Esophagus squamous epithelium (tissue), 4 donors: ENCODE measurements around the gene GINS1.

ENCODE experiments used
- CTCF ChIP-seq, 6 experiments: fragments of 450-650 bp in 4 of 6; fragments of 200-600 bp in 2 of 6; sonication (generic) in 2 of 6; IDR thresholded peaks; one replicate each; pipeline ENCODE4 v1.5.1; 2016 to 2019; ENCODE audit warnings: antibody characterized with exemption in 6 of 6, mild to moderate bottlenecking in 4 of 6, moderate library complexity in 4 of 6
- POLR2A ChIP-seq, 4 donors: fragments of 450-650 bp; IDR thresholded peaks; one replicate each; pipeline ENCODE4 v1.6.1; 2017; ENCODE audit warnings: antibody characterized with exemption in 4 of 4, mild to moderate bottlenecking in 4 of 4, moderate library complexity in 3 of 4

- TF ChIP-seq POLR2A (IDR thresholded peaks at IDR 0.05) = no peak
- TF ChIP-seq CTCF (IDR thresholded peaks at IDR 0.05) = peak in 5 of 6 experiments; percentile 48 to 68 (median 54)
These were observed 8.4 kb upstream of the GINS1 start for GRCh38 chr20:25399037-25399430.
